ENCODE measurements around the gene ASL.
"Not testable (repeated sequence)": the region's sequence is repeated elsewhere in the genome, so short reads cannot be mapped to it uniquely, and the experiment has no call there.

The ASL gene

GRCh38 chr7:66075590-66076461 lies at the start of gene ASL:
TSS of gene ASL (plus strand) at chr7:66075819. CDS start at chr7:66076082, 263 bp downstream.
- peak; percentile 96 for DNase-seq (ENCODE audit: low spot score)
- Mint-ChIP-seq H3K36me3 (ENCODE audit: low read depth) (peaks cover 3% of the 10 kb centered on the region), H3K4me1 (ENCODE audit: low read depth) (peaks cover 16% of the 10 kb centered on the region), H3K27ac (peak within 1 kb of the TSS; percentile 67), H3K9me3 (no peaks in the 10 kb centered on the region), H3K4me3 (peak within 1 kb of the TSS; percentile 83), H3K27me3 (ENCODE audit: low read depth) (no peaks in the 10 kb centered on the region)

GRCh38 chr7:66028342-66028741 lies 47.3 kb upstream of the ASL start:
- H3K27me3 Mint-ChIP-seq (ENCODE audit: low read depth); H3K4me1 Mint-ChIP-seq (ENCODE audit: low read depth); H3K36me3 Mint-ChIP-seq (ENCODE audit: low read depth); H3K9me3 Mint-ChIP-seq; H3K27ac Mint-ChIP-seq; H3K4me3 Mint-ChIP-seq; DNase-seq (ENCODE audit: low spot score): not testable (repeated sequence)

GRCh38 chr7:66033471-66034385 lies 41.9 kb upstream of the ASL start:
- peaks cover 4% of the 10 kb centered on the region for H3K4me1 Mint-ChIP-seq (ENCODE audit: low read depth)
- H3K9me3 Mint-ChIP-seq: no peaks in the 10 kb centered on the region
- no peak overlapping the region for H3K4me3 Mint-ChIP-seq
- H3K36me3 Mint-ChIP-seq (ENCODE audit: low read depth): no peaks in the 10 kb centered on the region
- DNase-seq (ENCODE audit: low spot score): no peak
- H3K27me3 Mint-ChIP-seq (ENCODE audit: low read depth): no peaks in the 10 kb centered on the region
- H3K27ac Mint-ChIP-seq: no peak overlapping the region

- H3K27ac Mint-ChIP-seq: not testable (repeated sequence)
Measured at GRCh38 chr7:66034436-66035010, 41.1 kb upstream of the ASL start.

GRCh38 chr7:66036382-66036781 lies 39.2 kb upstream of the ASL start:
- Mint-ChIP-seq H3K27me3 (ENCODE audit: low read depth) (peaks cover under 1% of the 10 kb centered on the region), H3K4me3 (no peak overlapping the region), H3K36me3 (ENCODE audit: low read depth) (no peaks in the 10 kb centered on the region), H3K27ac (no peak overlapping the region), H3K9me3 (no peaks in the 10 kb centered on the region), H3K4me1 (ENCODE audit: low read depth) (peaks cover 4% of the 10 kb centered on the region)
- DNase-seq (ENCODE audit: low spot score): no peak

More at GRCh38 chr7:66034436-66035010, 41.1 kb upstream of the ASL start:
- H3K4me1 Mint-ChIP-seq (ENCODE audit: low read depth); H3K27me3 Mint-ChIP-seq (ENCODE audit: low read depth); DNase-seq (ENCODE audit: low spot score); H3K4me3 Mint-ChIP-seq; H3K36me3 Mint-ChIP-seq (ENCODE audit: low read depth); H3K9me3 Mint-ChIP-seq: not testable (repeated sequence)

GRCh38 chr7:66036788-66037187 lies 38.8 kb upstream of the ASL start:
- Mint-ChIP-seq H3K4me1 (ENCODE audit: low read depth) (peaks cover 4% of the 10 kb centered on the region), H3K9me3 (no peaks in the 10 kb centered on the region), H3K27ac (no peak overlapping the region), H3K4me3 (no peak overlapping the region), H3K36me3 (ENCODE audit: low read depth) (no peaks in the 10 kb centered on the region), H3K27me3 (ENCODE audit: low read depth) (peaks cover 3% of the 10 kb centered on the region)
- no peak for DNase-seq (ENCODE audit: low spot score)

GRCh38 chr7:66039094-66039670 lies 36.4 kb upstream of the ASL start:
- H3K9me3 Mint-ChIP-seq: no peaks in the 10 kb centered on the region
- DNase-seq (ENCODE audit: low spot score): no peak
- H3K36me3 Mint-ChIP-seq (ENCODE audit: low read depth): no peaks in the 10 kb centered on the region
- H3K4me1 Mint-ChIP-seq (ENCODE audit: low read depth): peaks cover under 1% of the 10 kb centered on the region
- H3K4me3 Mint-ChIP-seq: no peak overlapping the region
- peaks cover 12% of the 10 kb centered on the region for H3K27me3 Mint-ChIP-seq (ENCODE audit: low read depth)
- H3K27ac Mint-ChIP-seq: no peak overlapping the region

- Mint-ChIP-seq H3K4me1 (ENCODE audit: low read depth) (no peaks in the 10 kb centered on the region), H3K27me3 (ENCODE audit: low read depth) (peaks cover 13% of the 10 kb centered on the region), H3K4me3 (peak overlapping the region; percentile 72), H3K36me3 (ENCODE audit: low read depth) (no peaks in the 10 kb centered on the region), H3K27ac (no peak overlapping the region), H3K9me3 (no peaks in the 10 kb centered on the region)
- DNase-seq (ENCODE audit: low spot score): no peak
Measured at GRCh38 chr7:66043681-66044497, 31.7 kb upstream of the ASL start.

- peaks cover 13% of the 10 kb centered on the region for H3K27me3 Mint-ChIP-seq (ENCODE audit: low read depth)
- not testable (repeated sequence) for H3K27ac Mint-ChIP-seq; H3K9me3 Mint-ChIP-seq; H3K4me1 Mint-ChIP-seq (ENCODE audit: low read depth); H3K36me3 Mint-ChIP-seq (ENCODE audit: low read depth); DNase-seq (ENCODE audit: low spot score)
- peak overlapping the region; percentile 72 for H3K4me3 Mint-ChIP-seq
Measured at GRCh38 chr7:66044498-66044854, 31.1 kb upstream of the ASL start.

- H3K27me3 Mint-ChIP-seq (ENCODE audit: low read depth): peaks cover 10% of the 10 kb centered on the region
- no peak overlapping the region for H3K27ac Mint-ChIP-seq
- no peaks in the 10 kb centered on the region for H3K9me3 Mint-ChIP-seq
- H3K4me3 Mint-ChIP-seq: no peak overlapping the region
- DNase-seq (ENCODE audit: low spot score): no peak
- no peaks in the 10 kb centered on the region for H3K36me3 Mint-ChIP-seq (ENCODE audit: low read depth)
- H3K4me1 Mint-ChIP-seq (ENCODE audit: low read depth): no peaks in the 10 kb centered on the region
Measured at GRCh38 chr7:66047426-66047825, 28.2 kb upstream of the ASL start.

- H3K4me1 Mint-ChIP-seq (ENCODE audit: low read depth); H3K27ac Mint-ChIP-seq: not testable (repeated sequence)
Measured at GRCh38 chr7:66049886-66050285, 25.7 kb upstream of the ASL start.

GRCh38 chr7:66050337-66050957 lies 25.2 kb upstream of the ASL start:
- no peak for DNase-seq (ENCODE audit: low spot score)
- Mint-ChIP-seq H3K27ac (no peak overlapping the region), H3K36me3 (ENCODE audit: low read depth) (no peaks in the 10 kb centered on the region), H3K27me3 (ENCODE audit: low read depth) (no peaks in the 10 kb centered on the region), H3K4me1 (ENCODE audit: low read depth) (peaks cover 2% of the 10 kb centered on the region), H3K9me3 (no peaks in the 10 kb centered on the region), H3K4me3 (no peak overlapping the region)

More at GRCh38 chr7:66049886-66050285, 25.7 kb upstream of the ASL start:
- H3K36me3 Mint-ChIP-seq (ENCODE audit: low read depth); H3K9me3 Mint-ChIP-seq; H3K4me3 Mint-ChIP-seq; H3K27me3 Mint-ChIP-seq (ENCODE audit: low read depth); DNase-seq (ENCODE audit: low spot score): not testable (repeated sequence)

- Mint-ChIP-seq H3K36me3 (ENCODE audit: low read depth) (no peaks in the 10 kb centered on the region), H3K27ac (no peak overlapping the region), H3K4me1 (ENCODE audit: low read depth) (peaks cover 2% of the 10 kb centered on the region), H3K4me3 (no peak overlapping the region), H3K27me3 (ENCODE audit: low read depth) (no peaks in the 10 kb centered on the region), H3K9me3 (no peaks in the 10 kb centered on the region)
- DNase-seq (ENCODE audit: low spot score): no peak
Measured at GRCh38 chr7:66050990-66051448, 24.6 kb upstream of the ASL start.
